ENCODE measurements around the gene ADAMTS12. TPM values are rescaled to one million over a fixed set of nuclear protein-coding genes. Genes with fewer than 3 reads are reported as not detected.
A peak's percentile ranks its signal among the peaks of the same experiment; 100 is the strongest.

Gene ADAMTS12
- total and polyA plus RNA-seq, 8 donors, result 0.31 to 4.2 (median 0.40) TPM

GRCh38 chr5:33537240-33537639, 354.6 kb downstream of the ADAMTS12 start:
- H3K27me3 ChIP-seq, result no peaks in the 10 kb centered on the region
- no peak overlapping the region for H3K27ac ChIP-seq
- intact Hi-C loops (cut with DNase I), result no loop called here
- no peak for TF ChIP-seq CTCF (IDR thresholded peaks at IDR 0.05)
- DNase-seq (no peak), ATAC-seq (peak in 3 of 4 donors; percentile 25 to 63 (median 56)), FAIRE-seq (no peak)
- H3K9me3 ChIP-seq, result no peaks in the 10 kb centered on the region
- H3K4me1 ChIP-seq, result peaks cover 5 to 8% (median 6%) of the 10 kb centered on the region in 3 donors
- WGBS, 2 donors, result 54 to 71% methylated on average over 1 of the region's 1 CpG
- H3K36me3 ChIP-seq, result no peaks in the 10 kb centered on the region
- H3K4me3 ChIP-seq, result no peak overlapping the region

- no peaks in the 10 kb centered on the region for H3K36me3 ChIP-seq
- ATAC-seq, result peak; percentile 44 to 77 (median 60)
- no peaks in the 10 kb centered on the region for H3K9me3 ChIP-seq
- no peak overlapping the region for H3K4me3 ChIP-seq
- FAIRE-seq, result no peak
- intact Hi-C loops (cut with DNase I), result no loop called here
- no peak for TF ChIP-seq CTCF (IDR thresholded peaks at IDR 0.05)
- H3K4me1 ChIP-seq, result peaks cover 5 to 8% (median 6%) of the 10 kb centered on the region in 3 donors
- no peak for DNase-seq
- H3K27me3 ChIP-seq, result no peaks in the 10 kb centered on the region
- H3K27ac ChIP-seq, result no peak overlapping the region
- WGBS, 2 donors, result 36 to 37% methylated on average over 1 of the region's 1 CpG
Observed at GRCh38 chr5:33536802-33537201, 355.0 kb downstream of the ADAMTS12 start.

GRCh38 chr5:33531824-33532223, 360.0 kb downstream of the ADAMTS12 start:
- intact Hi-C loops (cut with DNase I), result no loop called here
- ATAC-seq (no peak), DNase-seq (no peak), FAIRE-seq (no peak)
- Histone ChIP-seq H3K27ac (no peak overlapping the region), H3K36me3 (no peaks in the 10 kb centered on the region), H3K9me3 (no peaks in the 10 kb centered on the region), H3K27me3 (no peaks in the 10 kb centered on the region), H3K4me1 (peaks cover 1 to 4% (median 2%) of the 10 kb centered on the region in 3 donors), H3K4me3 (no peak overlapping the region)
- no peak for TF ChIP-seq CTCF (IDR thresholded peaks at IDR 0.05)
- WGBS, 2 donors, result 77 to 89% methylated on average over 4 of the region's 4 CpGs

GRCh38 chr5:33531037-33531298, 360.8 kb downstream of the ADAMTS12 start:
- Histone ChIP-seq H3K27me3 (no peaks in the 10 kb centered on the region), H3K27ac (no peak overlapping the region), H3K4me3 (no peak overlapping the region), H3K9me3 (no peaks in the 10 kb centered on the region), H3K36me3 (no peaks in the 10 kb centered on the region), H3K4me1 (peaks cover 3 to 10% (median 6%) of the 10 kb centered on the region in 3 donors)
- no peak for TF ChIP-seq CTCF (IDR thresholded peaks at IDR 0.05)
- ATAC-seq (no peak), DNase-seq (no peak), FAIRE-seq (no peak)
- 95 to 100% methylated on average over 3 of the region's 3 CpGs for WGBS, 2 donors
- intact Hi-C loops (cut with DNase I), result no loop called here

- Histone ChIP-seq H3K4me3 (no peak overlapping the region), H3K9me3 (no peaks in the 10 kb centered on the region), H3K36me3 (no peaks in the 10 kb centered on the region), H3K4me1 (peaks cover 3 to 11% (median 6%) of the 10 kb centered on the region in 3 donors), H3K27ac (no peak overlapping the region), H3K27me3 (no peaks in the 10 kb centered on the region)
- FAIRE-seq (no peak), DNase-seq (no peak), ATAC-seq (no peak)
- intact Hi-C loops (cut with DNase I), result no loop called here
- no peak for TF ChIP-seq CTCF (IDR thresholded peaks at IDR 0.05)
- 85 to 99% methylated on average over 10 of the region's 10 CpGs for WGBS, 2 donors
Observed at GRCh38 chr5:33530183-33531036, 361.4 kb downstream of the ADAMTS12 start.
